ENCODE data around the gene CEP164. TPM values are rescaled to one million over a fixed set of nuclear protein-coding genes. Genes with fewer than 3 reads are reported as not detected.

Gene CEP164
- total RNA-seq, 2 experiments from 2014 or later = 36.0 to 44.2 TPM

DNA sequence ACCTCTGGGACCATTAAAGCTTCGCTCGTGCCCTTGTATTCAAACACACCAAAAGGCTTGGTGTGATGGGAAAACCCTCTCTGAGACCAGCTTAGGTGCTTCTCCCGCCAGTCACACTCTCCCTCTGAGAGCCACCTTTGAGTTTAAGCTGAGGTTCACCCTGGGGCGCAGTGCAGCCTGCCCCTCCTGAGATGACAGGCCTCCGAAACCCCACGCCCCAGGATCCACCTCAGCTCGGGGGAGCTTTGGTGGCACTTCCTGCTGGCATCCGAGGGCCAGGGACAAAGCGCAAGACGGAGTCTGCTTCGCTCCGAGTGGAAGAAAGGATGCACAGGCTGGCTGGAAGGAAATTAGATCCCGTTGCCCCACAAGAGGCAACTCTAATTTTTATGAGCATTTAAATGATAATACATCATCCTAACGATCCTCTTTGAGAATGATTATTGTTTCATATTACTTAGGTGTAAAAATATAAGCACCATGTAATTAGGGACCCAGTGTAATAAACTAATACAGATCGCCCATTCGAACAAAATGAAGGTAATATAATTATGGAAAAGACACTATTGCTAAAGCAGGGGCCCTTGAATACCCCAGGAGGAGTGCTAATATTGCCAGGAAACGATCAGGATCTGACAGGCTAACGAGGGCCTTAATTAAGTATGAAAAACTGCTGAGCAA lies 134.7 kb downstream of the CEP164 start:
- H3K4me3 Mint-ChIP-seq = no peak overlapping the region

DNA sequence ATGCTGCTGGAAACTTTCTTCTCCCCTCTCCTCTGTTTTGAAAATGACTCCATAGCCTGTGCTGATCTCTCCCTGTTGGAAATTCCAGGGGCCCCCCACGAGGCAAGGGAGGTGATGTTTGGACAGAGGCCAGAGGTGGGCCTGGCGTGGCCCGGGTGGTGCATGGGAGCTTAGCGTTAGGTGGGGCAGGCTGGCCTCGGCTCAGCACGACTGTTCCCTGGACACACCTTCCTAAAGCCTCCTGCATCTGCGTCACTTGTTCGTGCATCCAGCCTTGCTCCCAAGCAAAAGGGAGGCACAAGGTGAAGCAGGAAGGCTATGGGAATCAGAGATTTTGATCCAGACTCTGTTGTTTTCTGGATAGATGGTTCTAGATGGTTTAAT lies 135.2 kb downstream of the CEP164 start:
- no peak for DNase-seq
- Mint-ChIP-seq H3K27ac (no peak overlapping the region), H3K9me3 (no peaks in the 10 kb centered on the region), H3K36me3 (ENCODE audit: low read depth) (no peaks in the 10 kb centered on the region), H3K27me3 (no peaks in the 10 kb centered on the region), H3K4me3 (no peak overlapping the region), H3K4me1 (no peaks in the 10 kb centered on the region)
- ChIA-PET POLR2A (no interaction called here), CTCF (no interaction called here)

More for the DNA sequence above, 134.7 kb downstream of the CEP164 start:
- ChIA-PET POLR2A (no interaction called here), CTCF (no interaction called here)
- Mint-ChIP-seq H3K4me1 (no peaks in the 10 kb centered on the region), H3K36me3 (ENCODE audit: low read depth) (no peaks in the 10 kb centered on the region), H3K27ac (no peak overlapping the region), H3K27me3 (no peaks in the 10 kb centered on the region), H3K9me3 (no peaks in the 10 kb centered on the region)
- DNase-seq = no peak

Other genes with a start within 250 kb of the CEP164 start
- gene SIK3, start 229.4 kb upstream of the CEP164 start, total RNA-seq = 10 to 100 TPM; 37.5 to 39.6 TPM
- 10 to 100 TPM; 48.4 to 52.1 TPM for gene PAFAH1B2, start 183.6 kb upstream of the CEP164 start, total RNA-seq
- gene SIDT2, start 149.1 kb upstream of the CEP164 start, total RNA-seq = 10 to 100 TPM; 28.6 to 30.9 TPM
- 1 to 10 TPM; 2.0 to 3.1 TPM for gene TAGLN, start 128.5 kb upstream of the CEP164 start, total RNA-seq
- gene PCSK7, start 95.8 kb upstream of the CEP164 start, total RNA-seq = 100 to 1,000 TPM; 187 to 224 TPM
- 10 to 100 TPM; 22.2 to 23.8 TPM for gene RNF214, start 95.2 kb upstream of the CEP164 start, total RNA-seq
- gene BACE1-AS, start 36.5 kb upstream of the CEP164 start, total RNA-seq = 1 to 10 TPM; 5.6 to 6.1 TPM
- gene BACE1, start 11.6 kb upstream of the CEP164 start, total RNA-seq = under 1 TPM; 0.25 to 0.48 TPM

Data from activated CD4-positive, alpha-beta T cell treated with anti-CD3 and anti-CD28 coated beads, Interleukin-2, amount 10 ng/mL, durations not matched to agents 7 days and 5 days (primary cell).